Measurements from ENCODE around the gene GALNT18.

Gene GALNT18

GRCh38 chr11:11348303-11348702 is 273.5 kb downstream of the GALNT18 start:
- no peak for DNase-seq (ENCODE audit: low spot score)

- DNase-seq (ENCODE audit: low spot score): no peak
Observed at GRCh38 chr11:11347592-11347991, 274.2 kb downstream of the GALNT18 start.

GRCh38 chr11:11346303-11346702 is 275.5 kb downstream of the GALNT18 start:
- no peak for DNase-seq (ENCODE audit: low spot score)

- DNase-seq (ENCODE audit: low spot score): no peak
Observed at GRCh38 chr11:11345099-11345498, 276.7 kb downstream of the GALNT18 start.

- DNase-seq (ENCODE audit: low spot score): no peak
Observed at GRCh38 chr11:11344045-11344444, 277.8 kb downstream of the GALNT18 start.

- no peak for DNase-seq (ENCODE audit: low spot score)
Observed at GRCh38 chr11:11338304-11338703, 283.5 kb downstream of the GALNT18 start.

GRCh38 chr11:11336664-11337063 is 285.1 kb downstream of the GALNT18 start:
- DNase-seq (ENCODE audit: low spot score): no peak

GRCh38 chr11:11335043-11335442 is 286.8 kb downstream of the GALNT18 start:
- DNase-seq (ENCODE audit: low spot score): no peak

GRCh38 chr11:11334607-11335006 is 287.2 kb downstream of the GALNT18 start:
- DNase-seq (ENCODE audit: low spot score): no peak

GRCh38 chr11:11332141-11332710 is 289.6 kb downstream of the GALNT18 start:
- no peak for DNase-seq (ENCODE audit: low spot score)

GRCh38 chr11:11329062-11329806 is 292.6 kb downstream of the GALNT18 start:
- no peak for DNase-seq (ENCODE audit: low spot score)

- no peak for DNase-seq (ENCODE audit: low spot score)
Observed at GRCh38 chr11:11324090-11324489, 297.7 kb downstream of the GALNT18 start.

GRCh38 chr11:11322101-11322500 is 299.7 kb downstream of the GALNT18 start:
- no peak for DNase-seq (ENCODE audit: low spot score)

GRCh38 chr11:11320825-11321224 is 301.0 kb downstream of the GALNT18 start:
- peak; percentile 26 for DNase-seq (ENCODE audit: low spot score)

- DNase-seq (ENCODE audit: low spot score): no peak
Observed at GRCh38 chr11:11318961-11319360, 302.8 kb downstream of the GALNT18 start.

- no peak for DNase-seq (ENCODE audit: low spot score)
Observed at GRCh38 chr11:11318461-11318860, 303.3 kb downstream of the GALNT18 start.

GRCh38 chr11:11316651-11317230 is 305.1 kb downstream of the GALNT18 start:
- no peak for DNase-seq (ENCODE audit: low spot score)

- DNase-seq (ENCODE audit: low spot score): no peak
Observed at GRCh38 chr11:11313902-11314692, 307.7 kb downstream of the GALNT18 start.

- DNase-seq (ENCODE audit: low spot score): no peak
Observed at GRCh38 chr11:11313426-11313825, 308.4 kb downstream of the GALNT18 start.

GRCh38 chr11:11312738-11313137 is 309.1 kb downstream of the GALNT18 start:
- no peak for DNase-seq (ENCODE audit: low spot score)

- DNase-seq (ENCODE audit: low spot score): no peak
Observed at GRCh38 chr11:11311169-11311568, 310.6 kb downstream of the GALNT18 start.

- DNase-seq (ENCODE audit: low spot score): no peak
Observed at GRCh38 chr11:11309906-11310305, 311.9 kb downstream of the GALNT18 start.

GRCh38 chr11:11308249-11308648 is 313.6 kb downstream of the GALNT18 start:
- DNase-seq (ENCODE audit: low spot score): no peak
